ENCODE results near the gene CGB5. TPM values are rescaled to one million over a fixed set of nuclear protein-coding genes. Genes with fewer than 3 reads are reported as not detected.

CGB5 gene
- total and polyA plus RNA-seq, 7 experiments from 2014 or later, result not detected

DNA sequence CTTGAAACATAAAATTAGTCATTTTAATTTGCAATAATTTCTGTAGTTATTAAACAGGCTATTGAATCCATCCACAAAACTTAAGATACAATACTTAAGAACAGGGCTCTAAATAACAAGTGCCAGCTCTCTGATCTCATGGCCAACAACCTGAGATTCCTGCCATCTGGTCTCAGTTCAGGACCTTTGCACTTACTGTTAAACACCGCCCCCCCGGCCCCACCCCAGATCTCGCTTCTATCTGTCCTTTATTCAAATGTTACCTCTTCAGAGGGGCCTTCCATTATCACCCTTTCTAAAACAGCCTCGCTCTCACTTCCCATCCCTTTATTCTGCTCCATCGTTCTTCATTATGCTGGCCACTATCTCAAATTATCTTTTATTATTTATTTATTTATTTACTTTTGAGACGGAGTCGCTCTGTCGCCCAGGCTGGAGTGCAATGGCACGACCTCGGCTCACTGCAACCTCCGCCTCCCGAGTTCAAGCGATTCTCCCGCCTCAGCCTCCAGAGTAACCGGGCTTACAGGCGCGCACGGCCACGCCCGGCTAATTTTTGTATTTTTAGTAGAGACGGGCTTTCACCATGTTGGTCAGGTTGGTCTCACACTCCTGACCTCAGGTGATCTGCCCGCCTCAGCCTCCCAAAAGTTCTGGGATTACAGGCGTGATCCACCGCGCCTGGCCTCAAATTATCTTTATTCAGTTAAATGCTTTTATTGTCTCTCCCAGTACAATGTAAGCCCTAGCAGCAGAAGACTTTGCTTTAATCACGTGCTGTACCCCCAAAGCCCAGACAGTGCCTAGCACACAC lies 40.8 kb downstream of the CGB5 start:
- Mint-ChIP-seq H3K4me1 (peaks cover 17 to 46% (median 34%) of the 10 kb centered on the region in 7 donors), H3K27me3 (peaks cover 0 to 7% (median 6%) of the 10 kb centered on the region in 5 donors), H3K9me3 (peaks cover 0 to 7% (median 0%) of the 10 kb centered on the region in 11 donors), H3K27ac (peak overlapping the region; percentile 83 to 96 (median 88)), H3K4me3 (peak overlapping the region; percentile 71 to 97 (median 94)), H3K36me3 (peaks cover 4 to 17% (median 6%) of the 10 kb centered on the region in 5 donors)
- intact Hi-C loops (cut with micrococcal nuclease), result loop anchor here (1.0 to 5.0 kb wide), 13 partner anchors 22 to 592 kb away; partner anchors contain the start of genes C19orf73 (in 2 of the 2), NUCB1 (in 2 of the 2), PPFIA3 (in 2 of the 2) and ALDH16A1 (in 1 of the 2)
- peak overlapping the region; percentile 94 for H3K27ac ChIP-seq (ENCODE audit: low read depth, low read length)
- H3K27me3 ChIP-seq (ENCODE audit: control insufficient read depth in 2 of 2, insufficient read depth in 2 of 2, low read length in 2 of 2), result no peaks in the 10 kb centered on the region
- ChIA-PET POLR2A (no interaction called here), CTCF (interaction anchor here (0.6 kb wide), 1 partner anchor 56 kb away, joined by 3 read pairs; no protein-coding TSS in a partner anchor)
- peaks cover 0 to 22% (median 4%) of the 10 kb centered on the region in 3 experiments for H3K36me3 ChIP-seq (ENCODE audit: control insufficient read depth in 2 of 3, insufficient read depth in 3 of 3, low read length in 3 of 3)
- peaks cover 19% of the 10 kb centered on the region in 2 donors for H3K4me1 ChIP-seq (ENCODE audit: control insufficient read depth in 2 of 2, insufficient read depth in 2 of 2, low read length in 2 of 2)
- H3K9me3 ChIP-seq (ENCODE audit: control insufficient read depth in 2 of 3, low read length in 3 of 3), result no peaks in the 10 kb centered on the region
- no peak for DNase-seq
- ATAC-seq, result no peak
- H3K4me3 ChIP-seq (ENCODE audit: low read length), result peak overlapping the region; percentile 72

DNA sequence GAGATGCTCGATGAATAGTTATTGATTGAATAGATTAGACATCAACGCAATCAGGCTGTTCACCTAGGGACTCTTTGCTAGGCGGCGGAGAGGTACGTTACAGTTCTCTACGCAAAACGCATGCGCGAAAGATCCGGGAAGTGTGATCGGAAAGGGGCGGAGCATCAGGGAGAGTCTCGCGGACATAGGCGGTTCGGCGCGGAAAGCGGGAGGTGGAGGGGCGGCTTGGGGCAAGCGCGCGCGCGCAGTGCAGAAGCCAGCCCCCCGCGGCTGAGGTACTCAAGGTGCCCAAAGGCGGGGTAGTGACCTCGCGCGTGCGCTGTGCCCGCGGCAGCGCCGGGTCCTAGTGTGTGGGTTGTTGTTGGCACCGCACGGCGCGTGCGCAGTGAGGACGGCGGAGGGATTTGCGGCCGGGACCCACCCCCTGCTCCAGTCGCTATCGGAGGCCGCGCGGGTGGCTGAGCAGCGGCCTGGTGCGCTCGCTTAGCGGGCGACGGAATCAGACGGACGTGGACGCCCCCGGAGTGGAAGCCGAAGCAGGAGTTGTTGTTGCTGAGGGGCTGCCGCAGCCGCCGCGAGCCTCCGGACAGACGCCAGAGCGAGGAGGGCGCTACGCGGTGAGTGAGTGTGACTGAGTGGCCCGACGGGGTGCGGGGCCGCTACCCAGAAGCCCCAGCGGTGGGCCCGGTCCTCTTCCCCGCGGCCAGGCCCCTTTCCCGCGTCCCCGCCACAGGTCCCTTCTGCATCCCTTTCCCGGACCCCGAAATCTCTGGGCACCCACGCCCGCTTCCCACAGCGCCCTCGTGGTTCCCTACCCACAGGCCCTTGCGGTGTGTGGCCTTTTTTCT lies 41.6 kb downstream of the CGB5 start, which contains the start of gene SNRNP70:
TSS of gene SNRNP70 (plus strand) at position 432 of the 848 bp plus-strand sequence. CDS start 964 bp downstream, outside the sequence.
- H3K27ac ChIP-seq (ENCODE audit: low read depth, low read length), result peak within 1 kb of the TSS; percentile 94
- ChIA-PET POLR2A (no interaction called here), CTCF (no interaction called here)
- H3K4me1 ChIP-seq (ENCODE audit: control insufficient read depth in 2 of 2, insufficient read depth in 2 of 2, low read length in 2 of 2), result peaks cover 19% of the 10 kb centered on the region in 2 donors
- no peaks in the 10 kb centered on the region for H3K27me3 ChIP-seq (ENCODE audit: control insufficient read depth in 2 of 2, insufficient read depth in 2 of 2, low read length in 2 of 2)
- DNase-seq (peak; percentile 99 to 100 (median 100)), ATAC-seq (peak; percentile 97)
- no peaks in the 10 kb centered on the region for H3K9me3 ChIP-seq (ENCODE audit: control insufficient read depth in 2 of 3, low read length in 3 of 3)
- peaks cover 4 to 28% (median 5%) of the 10 kb centered on the region in 3 experiments for H3K36me3 ChIP-seq (ENCODE audit: control insufficient read depth in 2 of 3, insufficient read depth in 3 of 3, low read length in 3 of 3)
- H3K36me3 Mint-ChIP-seq, result peaks cover 6 to 19% (median 6%) of the 10 kb centered on the region in 5 donors
- peak within 1 kb of the TSS; percentile 72 for H3K4me3 ChIP-seq (ENCODE audit: low read length)
- peak within 1 kb of the TSS; percentile 83 to 96 (median 88) for H3K27ac Mint-ChIP-seq
- peak within 1 kb of the TSS; percentile 71 to 97 (median 94) for H3K4me3 Mint-ChIP-seq
- peaks cover 0 to 7% (median 0%) of the 10 kb centered on the region in 11 donors for H3K9me3 Mint-ChIP-seq
- peaks cover 18 to 49% (median 35%) of the 10 kb centered on the region in 7 donors for H3K4me1 Mint-ChIP-seq
- intact Hi-C loops (cut with micrococcal nuclease), result loop anchor here (1.0 to 5.0 kb wide), 13 partner anchors 22 to 591 kb away; partner anchors contain the start of genes C19orf73 (in 2 of the 2), NUCB1 (in 2 of the 2), PPFIA3 (in 2 of the 2) and ALDH16A1 (in 1 of the 2)
- peaks cover 0 to 5% (median 4%) of the 10 kb centered on the region in 5 donors for H3K27me3 Mint-ChIP-seq

DNA sequence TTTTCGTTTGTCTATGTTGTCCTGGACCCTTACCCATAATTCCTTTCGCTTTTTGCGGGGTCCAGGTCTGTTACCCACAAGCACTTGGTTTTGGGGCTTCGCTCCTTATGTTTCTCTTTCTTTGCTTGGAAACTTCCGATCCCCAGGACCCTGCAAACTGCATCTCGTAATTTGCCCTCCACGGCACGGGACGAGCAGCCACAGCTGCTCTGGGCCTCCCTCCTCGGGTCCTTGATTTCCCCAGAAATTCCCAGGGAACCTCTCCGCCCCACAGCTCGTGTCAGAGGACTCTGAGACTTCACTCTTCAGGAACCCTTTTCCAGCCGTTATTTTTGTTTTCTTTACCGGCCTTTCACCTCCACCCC lies 42.2 kb downstream of the CGB5 start:
- POLR2A ChIA-PET, result no interaction called here
- H3K4me3 Mint-ChIP-seq, result peak overlapping the region; percentile 71 to 97 (median 94)
- Histone ChIP-seq H3K36me3 (ENCODE audit: control insufficient read depth in 2 of 3, insufficient read depth in 3 of 3, low read length in 3 of 3) (peaks cover 10 to 34% (median 11%) of the 10 kb centered on the region in 3 experiments), H3K4me1 (ENCODE audit: control insufficient read depth in 2 of 2, insufficient read depth in 2 of 2, low read length in 2 of 2) (peaks cover 19% of the 10 kb centered on the region in 2 donors), H3K9me3 (ENCODE audit: control insufficient read depth in 2 of 3, low read length in 3 of 3) (no peaks in the 10 kb centered on the region), H3K27me3 (ENCODE audit: control insufficient read depth in 2 of 2, insufficient read depth in 2 of 2, low read length in 2 of 2) (no peaks in the 10 kb centered on the region), H3K4me3 (ENCODE audit: low read length) (peak overlapping the region; percentile 72), H3K27ac (ENCODE audit: low read depth, low read length) (peak overlapping the region; percentile 94)
- H3K36me3 Mint-ChIP-seq, result peaks cover 6 to 25% (median 8%) of the 10 kb centered on the region in 5 donors
- H3K27ac Mint-ChIP-seq, result peak overlapping the region; percentile 83 to 96 (median 88)
- H3K27me3 Mint-ChIP-seq, result peaks cover 0 to 5% (median 0%) of the 10 kb centered on the region in 5 donors
- ATAC-seq, result no peak
- H3K4me1 Mint-ChIP-seq, result peaks cover 21 to 53% (median 38%) of the 10 kb centered on the region in 7 donors
- no peak for DNase-seq
- intact Hi-C loops (cut with micrococcal nuclease), result loop anchor here (1.0 to 5.0 kb wide), 13 partner anchors 21 to 590 kb away; partner anchors contain the start of genes C19orf73 (in 2 of the 2), NUCB1 (in 2 of the 2), PPFIA3 (in 2 of the 2) and ALDH16A1 (in 1 of the 2)
- CTCF ChIA-PET, result interaction anchor here (0.7 kb wide), 1 partner anchor 140 kb away, joined by 4 read pairs; no protein-coding TSS in a partner anchor
- peaks cover 0 to 7% (median 0%) of the 10 kb centered on the region in 11 donors for H3K9me3 Mint-ChIP-seq

DNA sequence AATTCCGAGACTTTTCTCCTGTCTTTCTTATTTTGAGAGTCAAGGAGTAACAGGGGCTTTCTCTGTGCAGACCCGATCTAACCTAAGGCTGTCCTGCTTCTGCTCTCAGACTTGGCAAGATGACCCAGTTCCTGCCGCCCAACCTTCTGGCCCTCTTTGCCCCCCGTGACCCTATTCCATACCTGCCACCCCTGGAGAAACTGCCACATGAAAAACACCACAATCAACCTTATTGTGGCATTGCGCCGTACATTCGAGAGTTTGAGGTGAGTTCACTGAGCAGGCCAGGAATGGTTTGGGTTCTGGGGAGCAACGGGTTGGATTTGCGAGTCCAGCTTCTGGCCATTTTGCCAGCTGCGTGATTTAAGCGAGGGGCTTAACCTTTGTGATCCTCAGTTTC lies 42.6 kb downstream of the CGB5 start:
- ATAC-seq (no peak), DNase-seq (no peak)
- Mint-ChIP-seq H3K36me3 (peaks cover 6 to 28% (median 8%) of the 10 kb centered on the region in 5 donors), H3K4me3 (peak overlapping the region; percentile 71 to 97 (median 94)), H3K4me1 (peaks cover 22 to 54% (median 41%) of the 10 kb centered on the region in 7 donors), H3K9me3 (peaks cover 0 to 7% (median 0%) of the 10 kb centered on the region in 11 donors), H3K27ac (peak overlapping the region; percentile 83 to 96 (median 88)), H3K27me3 (peaks cover 0 to 5% (median 0%) of the 10 kb centered on the region in 5 donors)
- peak overlapping the region; percentile 72 for H3K4me3 ChIP-seq (ENCODE audit: low read length)
- H3K4me1 ChIP-seq (ENCODE audit: control insufficient read depth in 2 of 2, insufficient read depth in 2 of 2, low read length in 2 of 2), result peaks cover 19% of the 10 kb centered on the region in 2 donors
- ChIA-PET POLR2A (interaction anchor here (2.1 kb wide), 1 partner anchor 12 kb away, joined by 4 read pairs; no protein-coding TSS in a partner anchor), CTCF (interaction anchor here (0.7 kb wide), 1 partner anchor 140 kb away, joined by 4 read pairs; no protein-coding TSS in a partner anchor)
- intact Hi-C loops (cut with micrococcal nuclease), result loop anchor here in 1 of 2 donors (5.0 kb wide), 1 partner anchor 439 kb away; the partner anchor contains the start of gene CA11
- H3K27ac ChIP-seq (ENCODE audit: low read depth, low read length), result peak overlapping the region; percentile 94
- no peaks in the 10 kb centered on the region for H3K27me3 ChIP-seq (ENCODE audit: control insufficient read depth in 2 of 2, insufficient read depth in 2 of 2, low read length in 2 of 2)
- H3K36me3 ChIP-seq (ENCODE audit: control insufficient read depth in 2 of 3, insufficient read depth in 3 of 3, low read length in 3 of 3), result peaks cover 12 to 39% (median 13%) of the 10 kb centered on the region in 3 experiments
- no peaks in the 10 kb centered on the region for H3K9me3 ChIP-seq (ENCODE audit: control insufficient read depth in 2 of 3, low read length in 3 of 3)

DNA sequence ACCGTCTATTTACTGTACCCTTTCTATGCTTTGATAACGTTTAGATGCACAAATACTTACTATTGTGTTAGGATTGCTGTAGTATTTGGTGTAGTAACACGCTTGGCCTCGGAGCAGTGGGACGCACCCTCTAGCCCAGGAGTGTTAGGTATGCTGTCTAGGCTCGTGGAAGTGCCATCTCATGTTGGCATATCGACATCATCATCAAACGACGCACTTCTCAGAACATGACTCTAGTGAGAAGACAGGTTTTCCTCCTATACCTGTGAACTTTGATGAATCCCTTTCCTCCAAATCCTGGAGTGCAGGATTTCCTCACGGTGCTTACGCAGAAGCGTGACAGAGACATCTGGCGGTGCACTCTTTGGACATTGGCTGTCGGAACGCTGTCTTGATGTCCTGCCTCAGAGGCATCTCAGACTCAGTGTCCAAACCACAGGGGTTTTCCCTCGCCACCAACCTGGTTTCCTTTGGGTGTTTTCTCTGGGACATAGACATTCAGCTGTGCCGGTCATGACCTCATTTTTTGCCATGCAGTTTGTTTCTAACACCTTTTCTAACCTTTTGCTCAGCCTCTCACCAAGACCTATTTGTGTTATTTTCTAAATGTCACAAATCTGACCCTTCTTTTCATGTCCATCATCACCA lies 47.9 kb downstream of the CGB5 start:
- POLR2A ChIA-PET, result interaction anchor here (0.7 kb wide), 1 partner anchor 116 kb away, joined by 3 read pairs; no protein-coding TSS in a partner anchor
- peaks cover 18 to 83% (median 18%) of the 10 kb centered on the region in 3 experiments for H3K36me3 ChIP-seq (ENCODE audit: control insufficient read depth in 2 of 3, insufficient read depth in 3 of 3, low read length in 3 of 3)
- Mint-ChIP-seq H3K36me3 (peaks cover 6 to 40% (median 15%) of the 10 kb centered on the region in 5 donors), H3K27me3 (no peaks in the 10 kb centered on the region), H3K4me3 (no peak overlapping the region), H3K4me1 (peaks cover 22 to 51% (median 35%) of the 10 kb centered on the region in 7 donors), H3K27ac (no peak overlapping the region), H3K9me3 (no peaks in the 10 kb centered on the region)
- no peak for DNase-seq
- H3K9me3 ChIP-seq (ENCODE audit: control insufficient read depth in 2 of 3, low read length in 3 of 3), result no peaks in the 10 kb centered on the region
- no peak overlapping the region for H3K4me3 ChIP-seq (ENCODE audit: low read length)
- ATAC-seq, result no peak
- H3K4me1 ChIP-seq (ENCODE audit: control insufficient read depth in 2 of 2, insufficient read depth in 2 of 2, low read length in 2 of 2), result peaks cover 11 to 13% of the 10 kb centered on the region in 2 donors
- no peaks in the 10 kb centered on the region for H3K27me3 ChIP-seq (ENCODE audit: control insufficient read depth in 2 of 2, insufficient read depth in 2 of 2, low read length in 2 of 2)
- CTCF ChIA-PET, result interaction anchor here (0.6 kb wide), 1 partner anchor 107 kb away, joined by 4 read pairs; no protein-coding TSS in a partner anchor
- no peak overlapping the region for H3K27ac ChIP-seq (ENCODE audit: low read depth, low read length)
- intact Hi-C loops (cut with micrococcal nuclease), result no loop called here

Data from naive thymus-derived CD4-positive, alpha-beta T cell (primary cell).